ENCODE measurements around the gene PEAR1. TPM values are rescaled to one million over a fixed set of nuclear protein-coding genes. Genes with fewer than 3 reads are reported as not detected.

PEAR1 gene
- polyA plus RNA-seq, 3 donors, result not detected

DNA sequence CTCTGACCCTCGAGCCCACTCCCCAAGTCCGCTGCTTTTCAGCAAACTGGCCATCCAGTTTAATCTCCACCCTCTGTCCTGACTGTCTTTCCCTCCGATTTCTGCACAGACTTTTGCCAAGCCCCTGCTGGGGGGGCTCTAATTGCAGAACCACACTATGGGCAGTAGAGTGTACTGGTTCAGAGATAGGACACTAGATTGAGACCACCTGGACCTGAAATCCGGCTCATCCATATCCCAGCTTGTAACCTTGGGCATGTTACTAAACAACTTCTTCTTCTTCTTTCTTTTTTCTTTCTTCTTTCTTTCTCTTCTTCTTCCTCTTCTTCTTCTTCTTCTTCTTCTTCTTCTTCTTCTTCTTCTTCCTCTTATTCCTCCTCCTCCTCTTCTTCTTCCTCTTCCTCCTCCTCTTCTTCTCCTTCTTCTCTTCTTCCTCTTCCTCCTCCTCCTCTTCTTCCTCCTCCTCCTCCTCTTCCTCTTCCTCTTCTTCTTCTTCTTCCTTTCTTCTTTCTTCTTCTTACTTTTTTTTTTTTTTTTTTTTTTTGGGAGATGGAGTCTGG, 34.6 kb downstream of the PEAR1 start:
- Histone ChIP-seq H3K4me3 (replicated peaks in 1 of 3; ENCODE audit: low read depth in 2 of 3, low read length in 3 of 3) (peak overlapping the region in 1 of 3 experiments; percentile 23), H3K4me1 (ENCODE audit: control insufficient read depth in 1 of 2, insufficient read depth in 2 of 2, low read length in 2 of 2) (peaks cover 27 to 39% of the 10 kb centered on the region in 2 donors), H3K27ac (ENCODE audit: low read depth in 1 of 2, low read length in 2 of 2) (no peak overlapping the region), H3K9me3 (replicated peaks in 1 of 2; ENCODE audit: control insufficient read depth in 1 of 2, insufficient read depth in 1 of 2, low read length in 2 of 2) (peaks cover 6 to 24% of the 10 kb centered on the region in 2 donors), H3K9ac (ENCODE audit: insufficient read depth, low read length, poor library complexity, severe bottlenecking) (no peak overlapping the region), H4K20me1 (ENCODE audit: insufficient read depth, low read length) (no peaks in the 10 kb centered on the region), H3K36me3 (replicated peaks in 1 of 2; ENCODE audit: control insufficient read depth in 1 of 2, insufficient read depth in 2 of 2, low read length in 2 of 2) (no peaks in the 10 kb centered on the region), H2AFZ (ENCODE audit: insufficient read depth, low read depth, low read length, poor library complexity, severe bottlenecking) (peak overlapping the region; percentile 42), H3K4me2 (replicated peaks; ENCODE audit: extremely low read depth, low read length, poor library complexity, severe bottlenecking) (peak overlapping the region; percentile 26), H3K79me2 (ENCODE audit: insufficient read depth, low read length) (no peaks in the 10 kb centered on the region), H3K27me3 (ENCODE audit: control insufficient read depth in 2 of 2, insufficient read depth in 2 of 2, low read length in 2 of 2) (peaks cover 38 to 60% of the 10 kb centered on the region in 2 donors)
- Mint-ChIP-seq H3K36me3 (peaks cover 3 to 14% of the 10 kb centered on the region in 2 donors), H3K27me3 (ENCODE audit: low read depth in 3 of 3) (peaks cover 68 to 73% (median 71%) of the 10 kb centered on the region in 3 donors), H3K4me1 (peaks cover 44% of the 10 kb centered on the region), H3K4me3 (peak overlapping the region in 1 of 2 donors; percentile 80), H3K9me3 (peaks cover 6 to 34% (median 22%) of the 10 kb centered on the region in 7 donors), H3K27ac (peak overlapping the region in 2 of 7 donors; percentile 7 to 46)
- intact Hi-C loops (cut with micrococcal nuclease), result loop anchor here (5.0 kb wide), 1 partner anchor 36 kb away; the partner anchor contains the start of gene PEAR1 (in 2 of the 2)
- DNase-seq, result no peak
- 15% methylated on average over 2 of the region's 4 CpGs for WGBS (ENCODE audit: insufficient coverage)
- peak; percentile 32 for TF ChIP-seq CTCF (IDR thresholded peaks at IDR 0.05)

DNA sequence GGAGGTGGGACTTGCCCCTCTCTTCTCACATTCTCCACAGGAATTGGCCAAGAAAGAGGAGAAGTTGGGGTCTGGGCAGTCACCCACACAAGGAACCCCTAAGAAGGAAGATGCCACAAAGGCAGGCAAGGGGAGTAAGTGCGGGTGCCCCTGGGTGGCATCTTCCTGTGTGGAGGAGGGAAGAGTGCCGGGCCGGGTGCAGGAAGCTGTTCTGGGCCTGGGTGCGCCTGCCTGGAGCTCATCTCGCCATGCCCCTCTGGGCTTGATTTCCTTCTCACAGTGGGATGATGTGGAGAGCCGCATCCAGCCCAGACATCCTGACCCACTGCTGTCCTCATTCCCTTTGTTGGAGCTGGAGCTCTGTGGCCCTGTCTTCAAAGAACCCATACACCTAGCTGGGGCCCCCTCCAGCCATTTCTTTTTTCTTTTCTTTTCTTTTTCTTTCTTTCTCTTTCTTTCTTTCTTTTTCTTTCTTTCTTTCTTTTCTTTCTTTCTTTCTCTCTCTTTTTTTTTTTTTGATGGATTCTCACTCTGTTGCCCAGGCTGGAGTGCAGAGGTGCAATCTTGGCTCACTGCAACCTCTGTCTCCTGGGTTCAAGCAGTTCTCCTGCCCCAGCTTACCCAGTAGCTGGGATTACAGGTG, 36.2 kb downstream of the PEAR1 start:
- peaks cover 36% of the 10 kb centered on the region for H3K4me1 Mint-ChIP-seq
- H3K79me2 ChIP-seq (ENCODE audit: insufficient read depth, low read length), result no peaks in the 10 kb centered on the region
- peak overlapping the region in 1 of 2 donors; percentile 48 for H3K4me3 Mint-ChIP-seq
- no peak for TF ChIP-seq CTCF (IDR thresholded peaks at IDR 0.05)
- no peak overlapping the region for H3K4me3 ChIP-seq (replicated peaks in 1 of 3; ENCODE audit: low read depth in 2 of 3, low read length in 3 of 3)
- H3K4me1 ChIP-seq (ENCODE audit: control insufficient read depth in 1 of 2, insufficient read depth in 2 of 2, low read length in 2 of 2), result peaks cover 22 to 29% of the 10 kb centered on the region in 2 donors
- no peak overlapping the region for H3K4me2 ChIP-seq (replicated peaks; ENCODE audit: extremely low read depth, low read length, poor library complexity, severe bottlenecking)
- no peak overlapping the region for H3K27ac Mint-ChIP-seq
- H3K9ac ChIP-seq (ENCODE audit: insufficient read depth, low read length, poor library complexity, severe bottlenecking), result no peak overlapping the region
- DNase-seq, result no peak
- H4K20me1 ChIP-seq (ENCODE audit: insufficient read depth, low read length), result no peaks in the 10 kb centered on the region
- peaks cover 24 to 44% of the 10 kb centered on the region in 2 donors for H3K27me3 ChIP-seq (ENCODE audit: control insufficient read depth in 2 of 2, insufficient read depth in 2 of 2, low read length in 2 of 2)
- H2AFZ ChIP-seq (ENCODE audit: insufficient read depth, low read depth, low read length, poor library complexity, severe bottlenecking), result no peak overlapping the region
- intact Hi-C loops (cut with micrococcal nuclease), result loop anchor here (5.0 to 10.0 kb wide), 2 partner anchors 37 to 145 kb away; partner anchors contain the start of gene PEAR1 (in 2 of the 2)
- no peak overlapping the region for H3K27ac ChIP-seq (ENCODE audit: low read depth in 1 of 2, low read length in 2 of 2)
- peaks cover 5 to 9% of the 10 kb centered on the region in 2 donors for H3K36me3 ChIP-seq (replicated peaks in 1 of 2; ENCODE audit: control insufficient read depth in 1 of 2, insufficient read depth in 2 of 2, low read length in 2 of 2)
- 42% methylated on average over 3 of the region's 6 CpGs for WGBS (ENCODE audit: insufficient coverage)
- peaks cover 8 to 14% of the 10 kb centered on the region in 2 donors for H3K36me3 Mint-ChIP-seq
- peaks cover 53 to 57% (median 55%) of the 10 kb centered on the region in 3 donors for H3K27me3 Mint-ChIP-seq (ENCODE audit: low read depth in 3 of 3)
- peaks cover 6 to 26% (median 16%) of the 10 kb centered on the region in 7 donors for H3K9me3 Mint-ChIP-seq
- H3K9me3 ChIP-seq (replicated peaks in 1 of 2; ENCODE audit: control insufficient read depth in 1 of 2, insufficient read depth in 1 of 2, low read length in 2 of 2), result peaks cover 6 to 18% of the 10 kb centered on the region in 2 donors

Data from CD14-positive monocyte (primary cell).